ENCODE data around the gene SMARCD3. TPM values are rescaled to one million over a fixed set of nuclear protein-coding genes. Genes with fewer than 3 reads are reported as not detected.

Gene SMARCD3
- total and polyA plus RNA-seq, 2 experiments from 2014 or later = 3.3 to 4.0 TPM

GRCh38 chr7:151201344-151201743 is 47.1 kb downstream of the SMARCD3 start:
- Histone ChIP-seq H4K20me1 (replicated peaks; ENCODE audit: insufficient read depth) (no peaks in the 10 kb centered on the region), H3K4me1 (ENCODE audit: insufficient read depth) (no peaks in the 10 kb centered on the region), H3K4me2 (no peak overlapping the region), H3K27me3 (ENCODE audit: insufficient read depth) (no peaks in the 10 kb centered on the region), H3K36me3 (ENCODE audit: insufficient read depth) (no peaks in the 10 kb centered on the region), H3K4me3 (no peak overlapping the region), H3K9me2 (ENCODE audit: insufficient read depth) (no peaks in the 10 kb centered on the region), H2AFZ (no peak overlapping the region), H3F3A (replicated peaks; ENCODE audit: low read depth) (no peaks in the 10 kb centered on the region), H3K27ac (ENCODE audit: low read depth) (no peak overlapping the region), H3K79me2 (replicated peaks; ENCODE audit: insufficient read depth) (no peaks in the 10 kb centered on the region)
- H3K27ac Mint-ChIP-seq = no peak overlapping the region
- ATAC-seq (no peak), DNase-seq (ENCODE audit: low spot score) (no peak)
- no peaks in the 10 kb centered on the region; the same call in 2 of the 3 replicates for H3K36me3 Mint-ChIP-seq (ENCODE audit: low read depth)
- peaks cover 5% of the 10 kb centered on the region; the same call in 1 of the 3 replicates for H3K4me1 Mint-ChIP-seq
- H3K4me3 Mint-ChIP-seq = no peak overlapping the region; the same call in 2 of the 3 replicates
- TF ChIP-seq EZH2phosphoT487 (IDR thresholded peaks at IDR 0.05; ENCODE audit: unreplicated experiment) (no peak), NANOG (IDR thresholded peaks at IDR 0.05; ENCODE audit: borderline replicate concordance) (no peak), CREB1 (CRISPR knock-in tag; IDR thresholded peaks at IDR 0.05; ENCODE audit: low read depth) (no peak), CTCF (conservative IDR thresholded peaks at IDR 0.05; ENCODE audit: low read depth in 2 of 2) (no peak), ZNF462 (CRISPR knock-in tag; IDR thresholded peaks at IDR 0.05) (no peak), STAT1 (IDR thresholded peaks at IDR 0.05; ENCODE audit: unreplicated experiment) (no peak), ZNF331 (CRISPR knock-in tag; IDR thresholded peaks at IDR 0.05; ENCODE audit: low read depth) (no peak), ZNF114 (CRISPR knock-in tag; IDR thresholded peaks at IDR 0.05) (no peak), REST (IDR thresholded peaks at IDR 0.05; ENCODE audit: unreplicated experiment) (no peak)
- H3K27me3 Mint-ChIP-seq (ENCODE audit: insufficient read depth, low read depth, poor library complexity) = peaks cover 12% of the 10 kb centered on the region
- no peaks in the 10 kb centered on the region for H3K9me3 Mint-ChIP-seq

All from GM23338 (cell line).